IPS-18a (cell line): ENCODE measurements around the gene HOXB2.

ENCODE experiments used
- H3K27ac ChIP-seq: one replicate; pipeline ENCODE4 v1.5.1; 2013; ENCODE audit warnings: low read length
- H3K27me3 ChIP-seq: one replicate; pipeline ENCODE4 v1.6.1; 2013; ENCODE audit warnings: mild to moderate bottlenecking, low read length; ENCODE audit not compliant: control insufficient read depth, insufficient read depth
- H3K36me3 ChIP-seq: one replicate; pipeline ENCODE4 v1.6.1; 2013; ENCODE audit warnings: low read depth, low read length; ENCODE audit not compliant: control insufficient read depth
- H3K4me1 ChIP-seq: one replicate; pipeline ENCODE4 v1.6.1; 2013; ENCODE audit warnings: low read depth, low read length; ENCODE audit not compliant: control insufficient read depth
- H3K4me3 ChIP-seq: one replicate; pipeline ENCODE4 v1.5.1; 2013; ENCODE audit warnings: low read length
- H3K9ac ChIP-seq: one replicate; pipeline ENCODE4 v1.6.1; 2013; ENCODE audit warnings: mild to moderate bottlenecking, low read length, moderate library complexity
- H3K9me3 ChIP-seq: one replicate; pipeline ENCODE4 v1.6.1; 2013; ENCODE audit warnings: low read depth, low read length; ENCODE audit not compliant: control insufficient read depth

The HOXB2 gene

GRCh38 chr17:48568499-48569239 lies 23.8 kb upstream of the HOXB2 start:
- Histone ChIP-seq H3K4me1 (peaks cover 4% of the 10 kb centered on the region), H3K27me3 (peaks cover 100% of the 10 kb centered on the region), H3K27ac (no peak overlapping the region), H3K9ac (no peak overlapping the region), H3K9me3 (no peaks in the 10 kb centered on the region), H3K4me3 (no peak overlapping the region), H3K36me3 (no peaks in the 10 kb centered on the region)

- Histone ChIP-seq H3K4me1 (peaks cover 4% of the 10 kb centered on the region), H3K9me3 (no peaks in the 10 kb centered on the region), H3K27me3 (peaks cover 100% of the 10 kb centered on the region), H3K4me3 (no peak overlapping the region), H3K27ac (no peak overlapping the region), H3K9ac (no peak overlapping the region), H3K36me3 (no peaks in the 10 kb centered on the region)
Observed at GRCh38 chr17:48567646-48568354, 22.9 kb upstream of the HOXB2 start.

DNA sequence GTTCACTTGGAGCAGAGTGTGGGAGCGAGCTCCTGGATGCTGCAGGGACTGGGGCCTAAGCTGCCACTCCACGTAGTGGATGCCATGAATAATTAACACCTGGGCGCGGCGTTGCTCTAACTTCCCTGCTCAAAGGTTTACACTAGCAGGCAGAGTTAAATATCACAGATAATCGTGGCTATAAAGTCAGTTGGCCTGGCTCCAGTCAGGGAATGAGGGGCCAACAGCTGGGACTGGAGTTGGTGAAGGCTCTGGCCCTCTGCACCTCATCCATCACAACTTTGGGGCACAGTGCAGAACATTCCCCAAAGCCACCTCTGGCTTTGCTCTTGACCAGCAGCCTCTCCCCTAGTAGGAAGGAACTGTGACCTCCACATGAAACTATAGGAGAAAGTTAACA lies 22.3 kb upstream of the HOXB2 start:
- H3K27me3 ChIP-seq = peaks cover 100% of the 10 kb centered on the region
- no peak overlapping the region for H3K27ac ChIP-seq
- H3K36me3 ChIP-seq = no peaks in the 10 kb centered on the region
- peaks cover 4% of the 10 kb centered on the region for H3K4me1 ChIP-seq
- no peak overlapping the region for H3K9ac ChIP-seq
- no peak overlapping the region for H3K4me3 ChIP-seq
- no peaks in the 10 kb centered on the region for H3K9me3 ChIP-seq

GRCh38 chr17:48566717-48567116 lies 21.8 kb upstream of the HOXB2 start:
- H3K9me3 ChIP-seq = no peaks in the 10 kb centered on the region
- peaks cover 100% of the 10 kb centered on the region for H3K27me3 ChIP-seq
- no peak overlapping the region for H3K27ac ChIP-seq
- H3K36me3 ChIP-seq = no peaks in the 10 kb centered on the region
- no peak overlapping the region for H3K9ac ChIP-seq
- peaks cover 4% of the 10 kb centered on the region for H3K4me1 ChIP-seq
- H3K4me3 ChIP-seq = no peak overlapping the region

DNA sequence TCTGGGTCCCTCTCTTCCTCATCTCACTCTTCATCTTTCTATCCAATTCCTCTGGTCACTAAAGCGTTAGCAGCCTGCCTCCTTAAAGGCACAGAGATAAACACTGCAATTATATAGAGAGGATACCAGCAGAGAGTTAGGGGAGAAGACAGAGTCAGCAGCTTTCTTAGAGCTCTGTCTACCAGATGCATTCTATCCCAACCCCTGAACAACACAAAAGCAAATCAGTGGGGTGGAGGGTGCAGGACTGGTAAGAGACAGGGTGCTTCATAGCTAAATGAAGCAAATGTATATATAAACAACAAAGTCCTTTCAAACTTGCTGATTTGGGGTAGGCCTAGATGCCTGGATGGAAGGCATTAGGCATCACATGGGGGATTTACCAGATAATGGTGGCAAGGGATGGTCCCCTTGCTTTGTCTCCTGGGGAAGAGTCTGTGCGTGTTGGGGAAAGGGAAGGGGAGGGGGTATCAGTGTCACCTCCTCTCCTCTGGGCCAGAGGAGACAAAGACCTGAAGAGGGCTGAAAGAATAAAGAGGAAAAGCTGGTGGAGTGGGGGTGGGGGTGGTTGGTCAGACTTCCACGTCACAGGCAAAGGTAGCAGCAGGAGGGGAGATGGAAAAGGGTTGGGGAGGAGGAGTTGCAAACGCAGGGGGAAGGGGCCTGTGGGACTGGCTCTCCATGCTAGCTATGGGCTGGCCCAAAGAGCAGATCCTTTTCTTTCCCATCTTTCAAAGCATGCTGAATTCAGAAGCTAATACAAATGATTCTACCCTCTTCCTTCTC lies 21.2 kb upstream of the HOXB2 start:
- Histone ChIP-seq H3K4me3 (no peak overlapping the region), H3K4me1 (peaks cover 4% of the 10 kb centered on the region), H3K27me3 (peaks cover 100% of the 10 kb centered on the region), H3K36me3 (no peaks in the 10 kb centered on the region), H3K9ac (no peak overlapping the region), H3K27ac (no peak overlapping the region), H3K9me3 (no peaks in the 10 kb centered on the region)

DNA sequence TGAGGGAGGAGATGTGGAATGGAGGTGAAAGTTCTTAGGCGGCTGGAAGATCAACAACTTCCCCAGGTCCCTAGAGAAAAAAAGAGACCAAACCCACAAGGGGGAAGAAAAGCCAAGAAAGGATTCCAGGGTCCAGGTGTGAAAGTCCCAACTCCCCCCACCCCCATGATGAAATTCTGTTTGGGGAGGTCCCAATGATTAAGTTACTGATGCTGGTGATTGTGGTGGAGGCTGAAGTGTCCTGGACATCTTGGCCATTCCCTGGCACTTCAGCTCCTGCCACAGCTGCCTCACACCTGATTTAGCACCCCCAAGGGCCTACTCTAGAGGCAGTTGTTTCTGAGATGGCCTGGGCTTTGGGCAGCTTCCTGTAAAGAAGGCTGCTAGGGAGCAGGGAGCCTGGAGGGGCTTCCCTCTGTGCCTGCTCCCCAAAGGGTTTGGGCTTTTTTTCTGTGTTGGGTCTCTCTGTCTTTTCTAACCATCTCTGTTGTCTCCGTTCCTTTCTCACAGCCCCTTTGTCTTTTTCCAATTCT lies 20.2 kb upstream of the HOXB2 start:
- Histone ChIP-seq H3K4me3 (no peak overlapping the region), H3K4me1 (peaks cover 4% of the 10 kb centered on the region), H3K36me3 (no peaks in the 10 kb centered on the region), H3K27ac (no peak overlapping the region), H3K9me3 (no peaks in the 10 kb centered on the region), H3K27me3 (peaks cover 100% of the 10 kb centered on the region), H3K9ac (no peak overlapping the region)

- Histone ChIP-seq H3K9ac (no peak overlapping the region), H3K4me1 (peaks cover 4% of the 10 kb centered on the region), H3K27ac (no peak overlapping the region), H3K4me3 (no peak overlapping the region), H3K27me3 (peaks cover 100% of the 10 kb centered on the region), H3K36me3 (no peaks in the 10 kb centered on the region), H3K9me3 (no peaks in the 10 kb centered on the region)
Observed at GRCh38 chr17:48564188-48565021, 19.5 kb upstream of the HOXB2 start.

DNA sequence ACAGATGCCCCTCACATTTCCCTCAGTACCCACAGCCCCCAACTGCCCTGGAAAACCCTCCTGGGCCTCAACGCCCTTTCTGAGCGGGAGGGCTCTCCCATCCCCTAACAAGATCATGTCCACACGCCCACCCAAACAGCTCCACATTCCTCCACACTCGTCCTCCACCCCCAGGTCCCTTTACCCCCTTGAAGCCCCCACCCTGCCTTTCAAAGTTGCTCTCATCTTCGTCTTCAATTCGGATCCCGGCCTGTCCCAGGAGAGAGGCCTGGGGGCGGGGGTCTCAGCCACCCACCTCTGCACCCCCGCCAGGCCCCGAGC lies 18.9 kb upstream of the HOXB2 start:
- no peaks in the 10 kb centered on the region for H3K36me3 ChIP-seq
- no peak overlapping the region for H3K27ac ChIP-seq
- H3K9me3 ChIP-seq = no peaks in the 10 kb centered on the region
- peaks cover 4% of the 10 kb centered on the region for H3K4me1 ChIP-seq
- H3K27me3 ChIP-seq = peaks cover 100% of the 10 kb centered on the region
- no peak overlapping the region for H3K4me3 ChIP-seq
- no peak overlapping the region for H3K9ac ChIP-seq

DNA sequence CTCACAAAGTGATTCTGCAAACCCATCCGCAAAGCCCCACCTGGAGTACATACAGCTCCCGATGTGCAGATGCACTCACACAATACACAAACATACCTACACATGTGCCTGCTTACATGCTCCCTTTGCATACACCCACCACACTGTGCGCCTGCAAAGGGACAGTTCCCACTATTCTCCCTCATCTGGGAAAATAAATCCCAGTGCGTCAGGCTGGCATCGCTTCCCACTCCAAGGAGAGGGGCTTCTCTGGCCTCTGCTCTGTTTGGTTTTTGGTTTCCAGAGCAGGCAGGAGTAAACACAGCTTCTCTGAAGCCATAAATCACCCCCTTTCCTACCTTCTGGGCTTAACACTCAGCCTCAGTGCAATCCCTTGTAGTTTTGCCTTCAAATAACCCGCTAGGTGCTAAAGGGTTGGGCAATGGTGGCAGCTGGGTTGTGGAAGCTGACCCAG lies 18.5 kb upstream of the HOXB2 start:
- Histone ChIP-seq H3K4me1 (peaks cover 4% of the 10 kb centered on the region), H3K27ac (no peak overlapping the region), H3K27me3 (peaks cover 100% of the 10 kb centered on the region), H3K4me3 (no peak overlapping the region), H3K9ac (no peak overlapping the region), H3K9me3 (no peaks in the 10 kb centered on the region), H3K36me3 (no peaks in the 10 kb centered on the region)

- H3K27me3 ChIP-seq = peaks cover 100% of the 10 kb centered on the region
- no peak overlapping the region for H3K4me3 ChIP-seq
- no peak overlapping the region for H3K27ac ChIP-seq
- H3K9ac ChIP-seq = no peak overlapping the region
- no peaks in the 10 kb centered on the region for H3K9me3 ChIP-seq
- peaks cover 4% of the 10 kb centered on the region for H3K4me1 ChIP-seq
- no peaks in the 10 kb centered on the region for H3K36me3 ChIP-seq
Observed at GRCh38 chr17:48562934-48563333, 18.0 kb upstream of the HOXB2 start.
